ENCODE results near the gene EYA2. TPM values are rescaled to one million over a fixed set of nuclear protein-coding genes. Genes with fewer than 3 reads are reported as not detected.

EYA2 gene
- total RNA-seq, 4 donors from 2014 or later, result 0.60 to 4.0 (median 0.99) TPM

GRCh38 chr20:46951840-46952497, 57.3 kb downstream of the EYA2 start:
- Histone ChIP-seq H3K36me3 (no peaks in the 10 kb centered on the region), H3K4me3 (no peak overlapping the region), H3K27me3 (no peaks in the 10 kb centered on the region), H3K9me3 (peaks cover 0 to 2% (median 0%) of the 10 kb centered on the region in 3 donors), H3K4me1 (no peaks in the 10 kb centered on the region), H3K27ac (no peak overlapping the region)
- in situ Hi-C loops (cut with MboI; ENCODE audit: low sequenced_read_pairs in 4 of 4), result no loop called here
- ATAC-seq (no peak), DNase-seq (no peak)
- TF ChIP-seq CTCF (IDR thresholded peaks at IDR 0.05 in 4 of 5, conservative IDR thresholded peaks at IDR 0.05 in 1 of 5), result no peak
- no peak for TF ChIP-seq POLR2A (IDR thresholded peaks at IDR 0.05)
- intact Hi-C loops (cut with DNase I; ENCODE audit: low total_unique reads), result no loop called here

- Histone ChIP-seq H3K4me1 (no peaks in the 10 kb centered on the region), H3K4me3 (no peak overlapping the region), H3K9me3 (peaks cover 0 to 4% (median 0%) of the 10 kb centered on the region in 3 donors), H3K27ac (no peak overlapping the region), H3K36me3 (no peaks in the 10 kb centered on the region), H3K27me3 (no peaks in the 10 kb centered on the region)
- no peak for ATAC-seq
- TF ChIP-seq POLR2A (IDR thresholded peaks at IDR 0.05) (no peak), CTCF (IDR thresholded peaks at IDR 0.05 in 4 of 5, conservative IDR thresholded peaks at IDR 0.05 in 1 of 5) (no peak)
- intact Hi-C loops (cut with DNase I; ENCODE audit: low total_unique reads) (no loop called here), in situ Hi-C loops (cut with MboI; ENCODE audit: low sequenced_read_pairs in 4 of 4) (no loop called here)
- no peak for DNase-seq
Measured at GRCh38 chr20:46953596-46953995, 59.0 kb downstream of the EYA2 start.

GRCh38 chr20:46954490-46955038, 59.9 kb downstream of the EYA2 start:
- in situ Hi-C loops (cut with MboI; ENCODE audit: low sequenced_read_pairs in 4 of 4) (no loop called here), intact Hi-C loops (cut with DNase I; ENCODE audit: low total_unique reads) (no loop called here)
- peaks cover 0 to 4% (median 0%) of the 10 kb centered on the region in 3 donors for H3K9me3 ChIP-seq
- H3K36me3 ChIP-seq, result no peaks in the 10 kb centered on the region
- peak in 1 of 2 donors; percentile 20 for DNase-seq
- no peaks in the 10 kb centered on the region for H3K27me3 ChIP-seq
- H3K27ac ChIP-seq, result no peak overlapping the region
- ATAC-seq, result no peak
- TF ChIP-seq POLR2A (IDR thresholded peaks at IDR 0.05) (no peak), CTCF (IDR thresholded peaks at IDR 0.05 in 4 of 5, conservative IDR thresholded peaks at IDR 0.05 in 1 of 5) (no peak)
- no peak overlapping the region for H3K4me3 ChIP-seq
- H3K4me1 ChIP-seq, result no peaks in the 10 kb centered on the region

GRCh38 chr20:46955601-46956556, 61.2 kb downstream of the EYA2 start:
- peaks cover 0 to 4% (median 0%) of the 10 kb centered on the region in 3 donors for H3K9me3 ChIP-seq
- in situ Hi-C loops (cut with MboI; ENCODE audit: low sequenced_read_pairs in 4 of 4), result no loop called here
- H3K36me3 ChIP-seq, result no peaks in the 10 kb centered on the region
- no peak for TF ChIP-seq CTCF (IDR thresholded peaks at IDR 0.05 in 4 of 5, conservative IDR thresholded peaks at IDR 0.05 in 1 of 5)
- no peak for TF ChIP-seq POLR2A (IDR thresholded peaks at IDR 0.05)
- intact Hi-C loops (cut with DNase I; ENCODE audit: low total_unique reads), result no loop called here
- ATAC-seq (no peak), DNase-seq (no peak)
- H3K4me1 ChIP-seq, result no peaks in the 10 kb centered on the region
- H3K4me3 ChIP-seq, result no peak overlapping the region
- peaks cover 0 to 3% (median 0%) of the 10 kb centered on the region in 3 donors for H3K27me3 ChIP-seq
- H3K27ac ChIP-seq, result no peak overlapping the region
